H1 (cell line): Measurements from ENCODE around the gene NEGR1. TPM values are rescaled to one million over a fixed set of nuclear protein-coding genes. Genes with fewer than 3 reads are reported as not detected.

Experiments used
- ASH2L ChIP-seq: fragments of 200-600, 300-600 bp; sonication (generic); IDR thresholded peaks from one replicate; pipeline ENCODE4 v1.7.1; 2017; ENCODE audit warnings: low read length
- ATF3 ChIP-seq: IDR thresholded peaks from 2 replicates; pipeline ENCODE4 v1.6.1; 2011; ENCODE audit warnings: low read depth, mild to moderate bottlenecking, low read length; ENCODE audit not compliant: insufficient read depth
- BACH1 ChIP-seq: IDR thresholded peaks from 2 replicates; pipeline ENCODE4 v1.6.1; 2012; ENCODE audit warnings: low read length, improper control_type of control experiment
- BCL11A ChIP-seq, 2 experiments: IDR thresholded peaks; one replicate each; pipeline ENCODE4 v1.6.1; 2011; ENCODE audit warnings: low read depth in 2 of 2, low read length in 2 of 2, mild to moderate bottlenecking in 2 of 2
- CHD2 ChIP-seq: IDR thresholded peaks from 2 replicates; pipeline ENCODE4 v1.6.1; 2012; ENCODE audit warnings: low read length, improper control_type of control experiment
- EGR1 ChIP-seq: IDR thresholded peaks from 2 replicates; pipeline ENCODE4 v1.6.1; 2011; ENCODE audit warnings: low read depth, low read length, borderline replicate concordance
- EZH2 ChIP-seq: fragments of 200-600 bp; sonication (generic); IDR thresholded peaks from 2 replicates; pipeline ENCODE4 v1.7.1; 2012; ENCODE audit warnings: low read depth, mild to moderate bottlenecking, moderate library complexity, low read length, inconsistent platforms; ENCODE audit not compliant: severe bottlenecking
- GABPA ChIP-seq: IDR thresholded peaks from 2 replicates; pipeline ENCODE4 v1.6.1; 2011; ENCODE audit warnings: mild to moderate bottlenecking, low read length, moderate library complexity, borderline replicate concordance; ENCODE audit not compliant: insufficient read depth
- GTF2F1 ChIP-seq: IDR thresholded peaks from 2 replicates; pipeline ENCODE4 v1.6.1; 2012; ENCODE audit warnings: low read depth, low read length, improper control_type of control experiment, borderline replicate concordance
- KDM4A ChIP-seq: IDR thresholded peaks from one replicate; pipeline ENCODE4 v1.7.1; 2012; ENCODE audit warnings: low read depth, mild to moderate bottlenecking, moderate library complexity, low read length, inconsistent platforms; ENCODE audit not compliant: severe bottlenecking
- NRF1 ChIP-seq: IDR thresholded peaks from 2 replicates; pipeline ENCODE4 v1.6.1; 2011; ENCODE audit warnings: mild to moderate bottlenecking, low read depth, low read length, improper control_type of control experiment
- POLR2A ChIP-seq, 2 experiments: IDR thresholded peaks; 1 replicate in 1 of 2; 2 replicates in 1 of 2; pipeline ENCODE4 v1.6.1; 2011; ENCODE audit warnings: low read depth in 2 of 2, low read length in 2 of 2, mild to moderate bottlenecking in 2 of 2; ENCODE audit errors: control extremely low read depth in 1 of 2
- POU5F1 ChIP-seq: IDR thresholded peaks from 2 replicates; pipeline ENCODE4 v1.6.1; 2011; ENCODE audit warnings: low read depth, mild to moderate bottlenecking, low read length, moderate library complexity
- RFX5 ChIP-seq: IDR thresholded peaks from 2 replicates; pipeline ENCODE4 v1.6.1; 2011; ENCODE audit warnings: low read depth, low read length, improper control_type of control experiment, borderline replicate concordance
- RNF2 ChIP-seq: fragments of 200-900, 300-1000 bp; sonication (generic); IDR thresholded peaks from 2 replicates; pipeline ENCODE4 v1.7.1; 2016; ENCODE audit warnings: borderline replicate concordance, low read depth, mild to moderate bottlenecking, antibody characterized with exemption, low read length; ENCODE audit not compliant: poor library complexity, severe bottlenecking; ENCODE audit errors: missing control alignments
- SAP30 ChIP-seq: fragments of 300-600 bp; sonication (generic); IDR thresholded peaks from 2 replicates; pipeline ENCODE4 v1.7.1; 2012; ENCODE audit warnings: low read length, moderate library complexity, mild to moderate bottlenecking, inconsistent platforms; ENCODE audit not compliant: insufficient read depth, insufficient replicate concordance
- SIRT6 ChIP-seq: IDR thresholded peaks from one replicate; pipeline ENCODE4 v1.7.1; 2012; ENCODE audit warnings: low read length, inconsistent platforms
- SIX5 ChIP-seq: IDR thresholded peaks from 2 replicates; pipeline ENCODE4 v1.6.1; 2011; ENCODE audit warnings: mild to moderate bottlenecking, low read depth, low read length
- SP1 ChIP-seq: IDR thresholded peaks from 2 replicates; pipeline ENCODE4 v1.6.1; 2011; ENCODE audit warnings: low read depth, low read length
- SP4 ChIP-seq: IDR thresholded peaks from 2 replicates; pipeline ENCODE4 v1.6.1; 2012; ENCODE audit warnings: low read length, inconsistent platforms
- TBP ChIP-seq: IDR thresholded peaks from 2 replicates; pipeline ENCODE4 v1.6.1; 2011; ENCODE audit warnings: low read depth, low read length, improper control_type of control experiment
- TCF12 ChIP-seq: IDR thresholded peaks from 2 replicates; pipeline ENCODE4 v1.6.1; 2011; ENCODE audit warnings: low read depth, mild to moderate bottlenecking, low read length
- USF2 ChIP-seq: IDR thresholded peaks from 2 replicates; pipeline ENCODE4 v1.6.1; 2011; ENCODE audit warnings: low read length, improper control_type of control experiment
- YY1 ChIP-seq: IDR thresholded peaks from 2 replicates; pipeline ENCODE4 v1.6.1; 2011; ENCODE audit warnings: low read depth, mild to moderate bottlenecking, low read length
- polyA plus RNA-seq, 7 experiments: library from polyadenylated mRNA; depleted of rRNA in 3 of 7; stranded (reverse) in 5 of 7; unstranded in 2 of 7; fragments of >200 nt in 5 of 7; fragments of 200-250 nt in 2 of 7; gene quantifications; 1 replicate in 5 of 7; 2 replicates in 1 of 7; 4 replicates in 1 of 7; pipeline versions ENCODE4 v1.2.1 to v1.2.3, GENCODE V29; 2011 to 2013; ENCODE audit warnings: missing spikeins in 2 of 7, mixed read lengths in 2 of 7
- total RNA-seq: library from RNA; stranded (reverse); fragmentation: NEBNext Ultra II Directional; extraction: Animal tissue kit (Norgen Biotek cat#: 25700); gene quantifications from 2 replicates; pipeline ENCODE4 v1.2.1, GENCODE V29; 2021

NEGR1 gene
- total and polyA plus RNA-seq, 2 of the 8 experiments (the other 6 are each of a cell fraction or from before 2014, with no cell fraction given) = 0.71 to 1.3 TPM

- TF ChIP-seq GTF2F1 (no peak), SIX5 (no peak), EGR1 (no peak), TBP (no peak), YY1 (peak; percentile 64; the same call in 1 of the 2 replicates), KDM4A (no peak), EZH2 (no peak), SP4 (no peak), BACH1 (no peak), CHD2 (no peak; the same call in 1 of the 2 replicates), NRF1 (no peak), BCL11A (IDR thresholded peaks at IDR 0.05; ENCODE audit: low read depth in 2 of 2, low read length in 2 of 2) (no peak), RNF2 (no peak), SP1 (no peak), TCF12 (no peak), SAP30 (peak; percentile 87), ATF3 (no peak), SIRT6 (no peak), USF2 (no peak), POU5F1 (no peak), ASH2L (peak; percentile 53), RFX5 (no peak), GABPA (no peak), POLR2A (IDR thresholded peaks at IDR 0.05; ENCODE audit: control extremely low read depth in 1 of 2, low read depth in 2 of 2, low read length in 2 of 2) (peak in 1 of 2 experiments; percentile 34; a peak in 1 of 3 replicates)
Measured at GRCh38 chr1:72283307-72284083, 1.2 kb upstream of the NEGR1 start (continued).
